HEK293 (cell line): ENCODE results near the gene ITIH3.
A peak's percentile ranks its signal among the peaks of the same experiment; 100 is the strongest.

ENCODE experiments used
- CTCF ChIA-PET: fragments of 350-600 bp; formaldehyde crosslinking; extraction: SDS; loops from one replicate; lab custom pipeline; 2021; ENCODE audit warnings: antibody characterized with exemption; lab: Yijun Ruan, JAX
- POLR2A ChIA-PET: fragments of 300-600 bp; formaldehyde crosslinking; extraction: SDS; loops from one replicate; lab custom pipeline; 2020; ENCODE audit warnings: antibody characterized with exemption, inconsistent platforms; lab: Yijun Ruan, JAX
- H3K27ac ChIP-seq: fragments of 200-500 bp; sonication (Bioruptor generic); 2 replicates; pipeline ENCODE4 v1.5.1; 2014; ENCODE audit warnings: low read depth, low read length, control low read depth, inconsistent platforms; ENCODE audit errors: extremely low read depth
- H3K36me3 ChIP-seq, 2 experiments: fragments of 200-500 bp in 1 of 2; sonication (Bioruptor generic) in 1 of 2; 1 replicate in 1 of 2; 2 replicates in 1 of 2; pipeline ENCODE4 v1.5.1; 2014 to 2017; ENCODE audit warnings: inconsistent platforms in 2 of 2, low read length in 2 of 2; ENCODE audit not compliant: control insufficient read depth in 2 of 2, insufficient read depth in 1 of 2
- H3K4me1 ChIP-seq: fragments of 200-500 bp; sonication (Bioruptor generic); 2 replicates; pipeline ENCODE4 v1.5.1; 2014; ENCODE audit warnings: mild to moderate bottlenecking, low read length, inconsistent platforms; ENCODE audit not compliant: control insufficient read depth, insufficient read depth
- H3K4me3 ChIP-seq: 2 replicates; pipeline ENCODE4 v1.5.1; 2011; ENCODE audit warnings: low read depth, mild to moderate bottlenecking, control low read depth, low read length, moderate library complexity
- H3K9me3 ChIP-seq: fragments of 200-500 bp; sonication (Bioruptor generic); 2 replicates; pipeline ENCODE4 v1.5.1; 2014; ENCODE audit warnings: low read depth, low read length, inconsistent platforms; ENCODE audit not compliant: control insufficient read depth, insufficient read depth
- FEZF1 ChIP-seq: fragments of 450-650 bp; formaldehyde crosslinking; IDR thresholded peaks from 2 replicates; pipeline ENCODE4 v1.5.1; 2016; ENCODE audit warnings: missing biosample characterization, missing genetic modification characterization
- HOXA7 ChIP-seq: sonication (generic); formaldehyde crosslinking; IDR thresholded peaks from 2 replicates; pipeline ENCODE4 v1.8.1; 2022; ENCODE audit warnings: missing genetic modification reagents, borderline replicate concordance
- INSM2 ChIP-seq: fragments of 450-650 bp; formaldehyde crosslinking; IDR thresholded peaks from 2 replicates; pipeline ENCODE4 v1.5.1; 2016; ENCODE audit warnings: missing biosample characterization, missing genetic modification characterization
- MZF1 ChIP-seq: fragments of 450-650 bp; formaldehyde crosslinking; IDR thresholded peaks from 2 replicates; pipeline ENCODE4 v1.5.1; 2017; ENCODE audit warnings: missing biosample characterization, missing genetic modification characterization, borderline replicate concordance
- OSR2 ChIP-seq: fragments of 450-650 bp; formaldehyde crosslinking; IDR thresholded peaks from 2 replicates; pipeline ENCODE4 v1.5.1; 2016; ENCODE audit warnings: missing biosample characterization, missing genetic modification characterization
- OVOL3 ChIP-seq: fragments of 450-650 bp; formaldehyde crosslinking; IDR thresholded peaks from 2 replicates; pipeline ENCODE4 v1.5.1; 2016; ENCODE audit warnings: missing biosample characterization, missing genetic modification characterization
- REST ChIP-seq: fragments of 450-650 bp; formaldehyde crosslinking; IDR thresholded peaks from 2 replicates; pipeline ENCODE4 v1.5.1; 2016; ENCODE audit warnings: missing biosample characterization, missing genetic modification characterization
- TCF7L2 ChIP-seq: IDR thresholded peaks from 2 replicates; pipeline ENCODE4 v1.6.1; 2011; ENCODE audit warnings: low read depth, mild to moderate bottlenecking, inconsistent platforms, low read length, moderate library complexity, borderline replicate concordance
- ZBTB1 ChIP-seq: fragments of 450-650 bp; formaldehyde crosslinking; IDR thresholded peaks from 2 replicates; pipeline ENCODE4 v1.5.1; 2016; ENCODE audit warnings: missing biosample characterization, missing genetic modification characterization
- ZBTB21 ChIP-seq: fragments of 450-650 bp; formaldehyde crosslinking; IDR thresholded peaks from 2 replicates; pipeline ENCODE4 v1.5.1; 2017; ENCODE audit warnings: missing biosample characterization, missing genetic modification characterization
- ZEB2 ChIP-seq: fragments of 450-650 bp; formaldehyde crosslinking; IDR thresholded peaks from 2 replicates; pipeline ENCODE4 v1.5.1; 2016; ENCODE audit warnings: missing biosample characterization, missing genetic modification characterization
- ZFP37 ChIP-seq: fragments of 450-650 bp; formaldehyde crosslinking; IDR thresholded peaks from 2 replicates; pipeline ENCODE4 v1.5.1; 2016; ENCODE audit warnings: missing biosample characterization, missing genetic modification characterization
- ZNF114 ChIP-seq: fragments of 450-650 bp; formaldehyde crosslinking; IDR thresholded peaks from 2 replicates; pipeline ENCODE4 v1.5.0; 2017; ENCODE audit warnings: missing biosample characterization, missing genetic modification characterization
- ZNF202 ChIP-seq: fragments of 450-650 bp; formaldehyde crosslinking; IDR thresholded peaks from 2 replicates; pipeline ENCODE4 v1.5.1; 2016; ENCODE audit warnings: missing biosample characterization, missing genetic modification characterization, borderline replicate concordance
- ZNF292 ChIP-seq: fragments of 450-650 bp; formaldehyde crosslinking; IDR thresholded peaks from 2 replicates; pipeline ENCODE4 v1.5.1; 2016; ENCODE audit warnings: low read depth, missing biosample characterization, missing genetic modification characterization, borderline replicate concordance
- ZNF473 ChIP-seq: fragments of 450-650 bp; formaldehyde crosslinking; IDR thresholded peaks from 2 replicates; pipeline ENCODE4 v1.5.1; 2017; ENCODE audit warnings: missing biosample characterization, missing genetic modification characterization
- ZNF48 ChIP-seq: fragments of 450-650 bp; formaldehyde crosslinking; IDR thresholded peaks from 2 replicates; pipeline ENCODE4 v1.5.1; 2016; ENCODE audit warnings: missing biosample characterization, missing genetic modification characterization
- ZNF530 ChIP-seq: fragments of 450-650 bp; formaldehyde crosslinking; IDR thresholded peaks from 2 replicates; pipeline ENCODE4 v1.5.1; 2016; ENCODE audit warnings: low read depth, missing biosample characterization, missing genetic modification characterization
- ZNF548 ChIP-seq: fragments of 450-650 bp; formaldehyde crosslinking; IDR thresholded peaks from 2 replicates; pipeline ENCODE4 v1.5.1; 2016; ENCODE audit warnings: missing biosample characterization, missing genetic modification characterization
- ZNF660 ChIP-seq: fragments of 450-650 bp; IDR thresholded peaks from 2 replicates; pipeline ENCODE4 v1.5.1; 2018; ENCODE audit warnings: missing biosample characterization, mild to moderate bottlenecking, missing genetic modification characterization
- ZNF791 ChIP-seq: fragments of 450-650 bp; formaldehyde crosslinking; IDR thresholded peaks from 2 replicates; pipeline ENCODE4 v1.5.1; 2016; ENCODE audit warnings: missing biosample characterization, missing genetic modification characterization
- ZSCAN5A ChIP-seq: fragments of 450-650 bp; formaldehyde crosslinking; IDR thresholded peaks from 2 replicates; pipeline ENCODE4 v1.5.1; 2016; ENCODE audit warnings: missing biosample characterization, missing genetic modification characterization

Gene ITIH3

GRCh38 chr3:52777127-52777958, 17.3 kb upstream of the ITIH3 start, which contains the start of gene ITIH1:
Gene ITIH1, plus strand, starts transcription at chr3:52777599. Its CDS starts 17 bp downstream, at chr3:52777616.
- H3K36me3 ChIP-seq = no peaks in the 10 kb centered on the region
- ChIA-PET POLR2A (no interaction called here), CTCF (interaction anchor here (0.7 kb wide), 1 partner anchor 7 kb away, joined by 3 read pairs; no protein-coding TSS in a partner anchor)
- no peaks in the 10 kb centered on the region for H3K9me3 ChIP-seq
- TF ChIP-seq OVOL3 (tag by site-specific recombination) = no peak
- TF ChIP-seq ZNF791 (tag by site-specific recombination) = no peak
- no peak for TF ChIP-seq TCF7L2
- TF ChIP-seq HOXA7 (CRISPR knock-in tag) = no peak
- no peak for TF ChIP-seq INSM2 (tag by site-specific recombination)
- no peak for TF ChIP-seq ZNF530 (tag by site-specific recombination)
- TF ChIP-seq ZNF202 (tag by site-specific recombination) = no peak
- no peak for TF ChIP-seq ZNF114 (tag by site-specific recombination)
- H3K27ac ChIP-seq = no peak within 1 kb of the TSS
- H3K4me1 ChIP-seq = no peaks in the 10 kb centered on the region
- H3K4me3 ChIP-seq = no peak within 1 kb of the TSS

- Histone ChIP-seq H3K4me3 (no peak overlapping the region), H3K9me3 (no peaks in the 10 kb centered on the region), H3K27ac (no peak overlapping the region), H3K4me1 (no peaks in the 10 kb centered on the region), H3K36me3 (no peaks in the 10 kb centered on the region)
- TF ChIP-seq OSR2 (tag by site-specific recombination) = no peak
- peak; percentile 71 for TF ChIP-seq REST (tag by site-specific recombination)
- no peak for TF ChIP-seq ZBTB1 (tag by site-specific recombination)
- ChIA-PET POLR2A (no interaction called here), CTCF (no interaction called here)
Measured at GRCh38 chr3:52777959-52778805, 16.4 kb upstream of the ITIH3 start.

GRCh38 chr3:52779011-52779836, 15.4 kb upstream of the ITIH3 start:
- Histone ChIP-seq H3K9me3 (no peaks in the 10 kb centered on the region), H3K36me3 (no peaks in the 10 kb centered on the region), H3K4me3 (no peak overlapping the region), H3K4me1 (no peaks in the 10 kb centered on the region), H3K27ac (no peak overlapping the region)
- CTCF ChIA-PET = interaction anchor here (2.0 kb wide), 1 partner anchor 9 kb away, joined by 4 read pairs; the partner anchor contains the start of gene NEK4
- POLR2A ChIA-PET = interaction anchor here (1.3 kb wide), 1 partner anchor 8 kb away, joined by 5 read pairs; the partner anchor contains the start of gene NEK4
- TF ChIP-seq ZEB2 (tag by site-specific recombination) = no peak
- TF ChIP-seq ZNF292 = no peak
- TF ChIP-seq ZNF548 (tag by site-specific recombination) = no peak
- TF ChIP-seq ZNF660 (tag by site-specific recombination) = no peak
- TF ChIP-seq ZNF48 (tag by site-specific recombination) = no peak
- no peak for TF ChIP-seq FEZF1 (tag by site-specific recombination)
- no peak for TF ChIP-seq MZF1 (tag by site-specific recombination)
- no peak for TF ChIP-seq ZSCAN5A (tag by site-specific recombination)
- TF ChIP-seq ZFP37 = no peak
- no peak for TF ChIP-seq ZNF473 (tag by site-specific recombination)
- no peak for TF ChIP-seq ZBTB21 (tag by site-specific recombination)
